B cell (primary cell): ENCODE results near the gene IGFLR1.

ENCODE experiments used
- CTCF ChIP-seq: fragments of 200-600 bp; IDR thresholded peaks from one replicate; pipeline ENCODE4 v1.8.0; 2022; ENCODE audit warnings: antibody characterized with exemption, mild to moderate bottlenecking
- EZH2 ChIP-seq: IDR thresholded peaks from 2 replicates; pipeline ENCODE4 v1.6.1; 2012; ENCODE audit warnings: borderline replicate concordance, low read depth, mild to moderate bottlenecking, moderate library complexity, low read length; ENCODE audit not compliant: insufficient read depth, poor library complexity, severe bottlenecking

- TF ChIP-seq CTCF (no peak), EZH2 (no peak)
Observed at GRCh38 chr19:35743640-35744429, 1.6 kb upstream of the IGFLR1 start.
